Keratinocyte (primary cell): ENCODE data around the gene KSR1. TPM values are rescaled to one million over a fixed set of nuclear protein-coding genes. Genes with fewer than 3 reads are reported as not detected.
"Not testable (repeated sequence)": the region's sequence is repeated elsewhere in the genome, so short reads cannot be mapped to it uniquely, and the experiment has no call there.

Source experiments
- DNase-seq: peaks from one replicate; pipeline ENCODE4 v3.0.0-alpha.2; 2011; ENCODE audit warnings: low read depth, missing footprints, low spot score
- FAIRE-seq: peaks from 2 replicates; lab custom pipeline; 2011; peaks lifted over from hg19 to GRCh38; lab: Jason Lieb, UNC
- H2AFZ ChIP-seq: 2 replicates; pipeline ENCODE4 v1.6.0; 2012; ENCODE audit warnings: low read length, control low read depth, inconsistent platforms; ENCODE audit not compliant: control insufficient read depth
- H3K27ac ChIP-seq: 2 replicates; pipeline ENCODE4 v1.5.1; 2011; ENCODE audit warnings: low read length; ENCODE audit not compliant: control insufficient read depth, insufficient read depth
- H3K27me3 ChIP-seq: 3 replicates; pipeline ENCODE4 v1.6.0; 2011; ENCODE audit warnings: low read length; ENCODE audit not compliant: control insufficient read depth, insufficient read depth; ENCODE audit errors: extremely low read depth
- H3K36me3 ChIP-seq, 2 experiments: 2 replicates in 1 of 2; 3 replicates in 1 of 2; pipeline ENCODE4 v1.5.1; 2011; ENCODE audit warnings: low read length in 2 of 2, mild to moderate bottlenecking in 1 of 2; ENCODE audit not compliant: control insufficient read depth in 2 of 2, insufficient read depth in 2 of 2; ENCODE audit errors: extremely low read depth in 1 of 2
- H3K4me1 ChIP-seq: 3 replicates; pipeline ENCODE4 v1.5.1; 2011; ENCODE audit warnings: low read length; ENCODE audit not compliant: control insufficient read depth, insufficient read depth; ENCODE audit errors: extremely low read depth
- H3K4me2 ChIP-seq: 3 replicates; pipeline ENCODE4 v1.6.0; 2011; ENCODE audit warnings: low read depth, low read length; ENCODE audit not compliant: control insufficient read depth, insufficient read depth; ENCODE audit errors: extremely low read depth
- H3K4me3 ChIP-seq, 3 experiments: fragments of 200-600 bp in 1 of 3; sonication (generic) in 1 of 3; 2 replicates in 2 of 3; 3 replicates in 1 of 3; pipeline ENCODE4 v1.5.1; 2011 to 2016; ENCODE audit warnings: low read length in 3 of 3, mild to moderate bottlenecking in 3 of 3, control low read depth in 2 of 3, inconsistent platforms in 1 of 3, low read depth in 1 of 3, mixed read lengths in 1 of 3, mixed run types in 1 of 3, moderate library complexity in 1 of 3; ENCODE audit not compliant: control insufficient read depth in 2 of 3, insufficient read depth in 2 of 3; ENCODE audit errors: extremely low read depth in 1 of 3
- H3K79me2 ChIP-seq: 2 replicates; pipeline ENCODE4 v1.6.0; 2012; ENCODE audit warnings: low read length; ENCODE audit not compliant: control insufficient read depth, insufficient read depth
- H3K9ac ChIP-seq: 3 replicates; pipeline ENCODE4 v1.6.0; 2011; ENCODE audit warnings: low read length; ENCODE audit not compliant: control insufficient read depth, insufficient read depth; ENCODE audit errors: extremely low read depth
- H3K9me1 ChIP-seq: 3 replicates; pipeline ENCODE4 v1.6.0; 2011; ENCODE audit warnings: low read length; ENCODE audit not compliant: control insufficient read depth, insufficient read depth; ENCODE audit errors: extremely low read depth
- H3K9me3 ChIP-seq: 2 replicates; pipeline ENCODE4 v1.5.1; 2012; ENCODE audit warnings: low read depth, low read length; ENCODE audit not compliant: control insufficient read depth
- H4K20me1 ChIP-seq: 3 replicates; pipeline ENCODE4 v1.6.0; 2011; ENCODE audit warnings: low read length; ENCODE audit not compliant: control insufficient read depth, insufficient read depth; ENCODE audit errors: extremely low read depth
- CTCF ChIP-seq, 3 experiments: IDR thresholded peaks in 1 of 3; conservative IDR thresholded peaks in 1 of 3; optimal IDR thresholded peaks in 1 of 3; 2 replicates in 2 of 3; 3 replicates in 1 of 3; pipeline versions ENCODE3 to v1.5.1; 2011; ENCODE audit warnings: low read length in 3 of 3, mild to moderate bottlenecking in 3 of 3, moderate library complexity in 2 of 3, control low read depth in 1 of 3, inconsistent platforms in 1 of 3; ENCODE audit not compliant: insufficient read depth in 2 of 3; ENCODE audit errors: extremely low read depth in 1 of 3
- EZH2 ChIP-seq: IDR thresholded peaks from one replicate; pipeline ENCODE4 v1.6.1; 2012; ENCODE audit warnings: inconsistent platforms, mild to moderate bottlenecking, low read length, moderate library complexity
- dilution Hi-C: fragments of 300-500 bp; cut with MboI; formaldehyde crosslinking; loops from one replicate; pipeline ENCODE4 v1.7.0; 2020; ENCODE audit warnings: low sequenced_read_pairs; ENCODE audit not compliant: extremely low pct_ligation_motif_present
- polyA plus RNA-seq, 5 experiments: library from polyadenylated mRNA; depleted of rRNA in 3 of 5; stranded (reverse) in 3 of 5; stranded (forward) in 1 of 5; unstranded in 1 of 5; fragments of >200 nt; gene quantifications; 1 replicate in 1 of 5; 2 replicates in 3 of 5; 3 replicates in 1 of 5; pipeline versions ENCODE4 v1.2.1 to v1.2.3, GENCODE V29; 2011 to 2012; ENCODE audit warnings: missing spikeins in 2 of 5, low read depth in 1 of 5, low replicate concordance in 1 of 5

KSR1 gene
- polyA plus RNA-seq, 1 donor (not counting 4 experiments of a cell fraction or from before 2014, with no cell fraction given): 1.3 TPM

DNA sequence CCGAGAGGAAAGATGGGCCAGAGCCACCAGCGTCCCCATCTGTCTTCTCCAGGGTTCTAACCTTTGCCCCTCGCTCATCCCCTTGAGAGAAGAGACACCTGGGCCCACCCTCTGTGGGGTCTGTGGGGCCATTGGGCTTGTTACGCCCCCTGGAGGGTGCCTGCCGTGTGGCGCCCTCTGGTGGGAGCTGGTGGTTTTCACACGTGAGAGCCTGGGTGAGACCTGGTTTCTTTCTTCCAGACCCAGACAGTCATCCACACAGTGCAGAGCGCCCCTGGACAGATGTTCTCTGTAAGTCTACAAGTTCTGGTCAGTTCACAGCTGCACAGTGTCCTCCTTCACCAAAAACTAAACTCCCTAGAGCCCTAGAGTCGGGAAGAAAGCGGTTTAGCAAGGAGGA, 189.4 kb downstream of the KSR1 start:
- H3K27me3 ChIP-seq, H3K9me1 ChIP-seq, H2AFZ ChIP-seq, H3K4me1 ChIP-seq, H3K9me3 ChIP-seq, H3K9ac ChIP-seq, dilution Hi-C loops, H3K27ac ChIP-seq, DNase-seq, H3K36me3 ChIP-seq, H3K4me3 ChIP-seq, H3K4me2 ChIP-seq, H4K20me1 ChIP-seq, H3K79me2 ChIP-seq: not testable (repeated sequence)
- peak; percentile 53 for FAIRE-seq
- TF ChIP-seq CTCF (optimal IDR thresholded peaks at IDR 0.05 in 1 of 3, IDR thresholded peaks at IDR 0.05 in 1 of 3, conservative IDR thresholded peaks at IDR 0.05 in 1 of 3; ENCODE audit: extremely low read depth in 1 of 3, insufficient read depth in 2 of 3, low read length in 3 of 3): peak in 1 of 3 experiments; percentile 6

DNA sequence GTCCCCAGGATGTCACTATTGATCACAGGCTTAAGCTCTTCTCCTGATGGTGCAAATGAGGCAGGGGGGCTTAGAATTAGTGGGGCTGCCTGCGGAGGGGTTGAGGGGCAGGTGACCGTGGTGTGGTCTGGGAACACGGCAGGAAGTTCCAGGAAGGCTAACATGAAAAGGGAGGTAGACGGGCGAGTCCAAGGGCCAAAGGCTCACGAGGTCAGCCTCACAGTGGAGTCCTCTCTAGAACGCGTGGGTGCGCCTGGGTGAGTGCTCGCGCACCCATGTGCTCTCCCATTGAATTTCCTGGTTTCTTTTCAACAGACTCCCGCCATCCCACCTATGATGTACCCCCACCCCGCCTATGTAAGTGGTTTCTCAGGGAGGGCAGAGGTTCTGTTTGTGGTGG, 190.0 kb downstream of the KSR1 start:
- Histone ChIP-seq H3K79me2 (no peaks in the 10 kb centered on the region), H3K4me1 (peaks cover 6% of the 10 kb centered on the region), H3K9me3 (no peaks in the 10 kb centered on the region), H3K4me2 (no peak overlapping the region), H3K36me3 (no peaks in the 10 kb centered on the region), H4K20me1 (no peaks in the 10 kb centered on the region), H3K9me1 (no peaks in the 10 kb centered on the region), H3K4me3 (no peak overlapping the region), H3K27ac (no peak overlapping the region), H3K9ac (no peak overlapping the region), H3K27me3 (no peaks in the 10 kb centered on the region), H2AFZ (no peak overlapping the region)
- no peak for TF ChIP-seq EZH2
- no peak for TF ChIP-seq CTCF (optimal IDR thresholded peaks at IDR 0.05 in 1 of 3, IDR thresholded peaks at IDR 0.05 in 1 of 3, conservative IDR thresholded peaks at IDR 0.05 in 1 of 3; ENCODE audit: extremely low read depth in 1 of 3, insufficient read depth in 2 of 3, low read length in 3 of 3)
- dilution Hi-C loops: no loop called here
- no peak for FAIRE-seq
- no peak for DNase-seq
